Ascending aorta (tissue), 2 donors: ENCODE measurements around the gene RTN4RL2. TPM values are rescaled to one million over a fixed set of nuclear protein-coding genes. Genes with fewer than 3 reads are reported as not detected.

Experiments used
- DNase-seq, 2 donors: peaks; one replicate each; pipeline ENCODE4 v3.0.0-alpha.2; 2019; ENCODE audit warnings: low spot score in 2 of 2
- H3K27ac ChIP-seq, 2 donors: fragments of 200-600 bp; sonication (generic); one replicate each; pipeline ENCODE4 v1.5.1; 2016 to 2017; ENCODE audit warnings: mild to moderate bottlenecking in 1 of 2
- H3K27me3 ChIP-seq: fragments of 200-600 bp; sonication (generic); one replicate; pipeline ENCODE4 v1.5.1; 2017
- H3K36me3 ChIP-seq, 2 donors: fragments of 200-600 bp; sonication (generic); one replicate each; pipeline ENCODE4 v1.5.1; 2016
- H3K4me1 ChIP-seq, 2 donors: fragments of 200-600 bp; sonication (generic); one replicate each; pipeline ENCODE4 v1.5.1; 2016 to 2017; ENCODE audit warnings: mild to moderate bottlenecking in 1 of 2
- H3K4me3 ChIP-seq, 2 donors: fragments of 200-600 bp; sonication (generic); one replicate each; pipeline ENCODE4 v1.5.1; 2016 to 2017; ENCODE audit warnings: mild to moderate bottlenecking in 1 of 2
- H3K9me3 ChIP-seq, 2 donors: fragments of 200-600 bp; sonication (generic); one replicate each; pipeline ENCODE4 v1.5.1; 2016
- intact Hi-C: fragments of 100-400 bp; cut with DNase I; formaldehyde crosslinking; loops from one replicate; pipeline ENCODE4 v1.15.1; 2023
- total RNA-seq: library from RNA; depleted of rRNA; stranded (reverse); fragments of >200 nt; gene quantifications from one replicate; pipeline ENCODE4 v1.1.0, GENCODE V29; 2016
- TF ChIP-seq, protein P1 (sequence below), 3 experiments: fragments of 200-600 bp in 2 of 3; fragments of 450-650 bp in 1 of 3; sonication (generic) in 2 of 3; IDR thresholded peaks; one replicate each; pipeline ENCODE4 v1.5.1; 2016 to 2019; ENCODE audit warnings: antibody characterized with exemption in 3 of 3, mild to moderate bottlenecking in 1 of 3, moderate library complexity in 1 of 3

The RTN4RL2 gene
- total RNA-seq, 1 donor from 2014 or later = 0.64 TPM

DNA sequence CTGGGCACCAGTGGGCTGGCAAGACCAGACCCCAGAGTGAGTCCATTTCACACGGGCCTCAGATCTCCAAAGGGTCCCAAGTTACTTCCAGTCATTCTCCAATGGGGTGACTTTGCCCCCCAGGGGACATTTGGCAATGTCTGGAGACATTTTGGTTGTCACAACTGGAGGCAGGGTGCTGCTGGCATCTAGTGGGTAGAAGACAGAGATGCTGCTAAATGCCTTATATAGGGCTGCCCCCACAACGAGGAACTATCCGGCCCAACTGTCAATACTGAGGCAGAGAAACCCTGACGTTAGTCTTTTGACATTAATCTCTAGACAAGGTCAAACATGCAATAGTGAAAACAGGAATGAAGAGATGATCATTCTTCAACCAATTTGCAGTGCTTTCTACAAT lies 6.4 kb downstream of the RTN4RL2 start:
- Histone ChIP-seq H3K27ac (no peak overlapping the region), H3K4me3 (no peak overlapping the region), H3K9me3 (no peaks in the 10 kb centered on the region), H3K36me3 (no peaks in the 10 kb centered on the region), H3K27me3 (no peaks in the 10 kb centered on the region), H3K4me1 (no peaks in the 10 kb centered on the region)
- intact Hi-C loops = no loop called here
- DNase-seq = no peak
- TF ChIP-seq, protein P1, sequence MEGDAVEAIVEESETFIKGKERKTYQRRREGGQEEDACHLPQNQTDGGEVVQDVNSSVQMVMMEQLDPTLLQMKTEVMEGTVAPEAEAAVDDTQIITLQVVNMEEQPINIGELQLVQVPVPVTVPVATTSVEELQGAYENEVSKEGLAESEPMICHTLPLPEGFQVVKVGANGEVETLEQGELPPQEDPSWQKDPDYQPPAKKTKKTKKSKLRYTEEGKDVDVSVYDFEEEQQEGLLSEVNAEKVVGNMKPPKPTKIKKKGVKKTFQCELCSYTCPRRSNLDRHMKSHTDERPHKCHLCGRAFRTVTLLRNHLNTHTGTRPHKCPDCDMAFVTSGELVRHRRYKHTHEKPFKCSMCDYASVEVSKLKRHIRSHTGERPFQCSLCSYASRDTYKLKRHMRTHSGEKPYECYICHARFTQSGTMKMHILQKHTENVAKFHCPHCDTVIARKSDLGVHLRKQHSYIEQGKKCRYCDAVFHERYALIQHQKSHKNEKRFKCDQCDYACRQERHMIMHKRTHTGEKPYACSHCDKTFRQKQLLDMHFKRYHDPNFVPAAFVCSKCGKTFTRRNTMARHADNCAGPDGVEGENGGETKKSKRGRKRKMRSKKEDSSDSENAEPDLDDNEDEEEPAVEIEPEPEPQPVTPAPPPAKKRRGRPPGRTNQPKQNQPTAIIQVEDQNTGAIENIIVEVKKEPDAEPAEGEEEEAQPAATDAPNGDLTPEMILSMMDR (IDR thresholded peaks at IDR 0.05) = no peak

DNA sequence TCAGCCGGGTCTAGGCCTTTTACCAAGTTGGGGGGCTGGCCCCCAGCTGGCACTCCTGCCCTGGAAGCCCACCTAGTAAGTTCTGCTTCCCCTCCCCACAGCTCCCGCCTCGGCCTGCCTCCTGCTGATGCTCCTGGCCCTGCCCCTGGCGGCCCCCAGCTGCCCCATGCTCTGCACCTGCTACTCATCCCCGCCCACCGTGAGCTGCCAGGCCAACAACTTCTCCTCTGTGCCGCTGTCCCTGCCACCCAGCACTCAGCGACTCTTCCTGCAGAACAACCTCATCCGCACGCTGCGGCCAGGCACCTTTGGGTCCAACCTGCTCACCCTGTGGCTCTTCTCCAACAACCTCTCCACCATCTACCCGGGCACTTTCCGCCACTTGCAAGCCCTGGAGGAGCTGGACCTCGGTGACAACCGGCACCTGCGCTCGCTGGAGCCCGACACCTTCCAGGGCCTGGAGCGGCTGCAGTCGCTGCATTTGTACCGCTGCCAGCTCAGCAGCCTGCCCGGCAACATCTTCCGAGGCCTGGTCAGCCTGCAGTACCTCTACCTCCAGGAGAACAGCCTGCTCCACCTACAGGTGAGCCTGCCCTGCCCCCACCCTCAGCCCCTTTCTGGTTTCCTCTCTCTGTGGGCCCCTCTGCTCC lies 7.3 kb downstream of the RTN4RL2 start:
- intact Hi-C loops = no loop called here
- H3K4me3 ChIP-seq = no peak overlapping the region
- H3K27me3 ChIP-seq = no peaks in the 10 kb centered on the region
- TF ChIP-seq, protein P1 (IDR thresholded peaks at IDR 0.05) = no peak
- H3K4me1 ChIP-seq = no peaks in the 10 kb centered on the region
- H3K36me3 ChIP-seq = no peaks in the 10 kb centered on the region
- no peak for DNase-seq
- no peaks in the 10 kb centered on the region for H3K9me3 ChIP-seq
- H3K27ac ChIP-seq = no peak overlapping the region

DNA sequence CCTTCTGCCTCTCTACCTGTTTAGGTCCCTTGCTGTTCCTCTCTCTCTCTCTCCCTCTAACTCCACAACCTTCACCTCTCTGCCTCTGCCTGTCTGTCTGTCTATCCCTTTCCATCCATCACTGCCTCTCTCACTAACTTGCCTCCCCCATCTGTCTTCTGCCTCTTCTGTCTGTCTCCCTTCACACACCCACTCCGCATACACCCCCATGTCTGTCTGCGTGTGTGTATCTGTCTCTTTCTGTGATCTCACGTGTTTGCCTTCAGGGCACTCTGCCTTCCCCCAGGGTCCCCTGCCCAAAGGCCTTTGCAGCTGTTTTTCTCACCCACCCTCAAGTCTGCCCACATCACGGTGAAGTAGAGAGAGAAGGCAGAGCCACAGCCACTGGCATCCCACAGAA lies 7.9 kb downstream of the RTN4RL2 start:
- H3K4me3 ChIP-seq = no peak overlapping the region
- DNase-seq = no peak
- H3K27me3 ChIP-seq = no peaks in the 10 kb centered on the region
- no peaks in the 10 kb centered on the region for H3K36me3 ChIP-seq
- H3K9me3 ChIP-seq = no peaks in the 10 kb centered on the region
- no peaks in the 10 kb centered on the region for H3K4me1 ChIP-seq
- TF ChIP-seq, protein P1 (IDR thresholded peaks at IDR 0.05) = no peak
- H3K27ac ChIP-seq = no peak overlapping the region
- intact Hi-C loops = no loop called here

DNA sequence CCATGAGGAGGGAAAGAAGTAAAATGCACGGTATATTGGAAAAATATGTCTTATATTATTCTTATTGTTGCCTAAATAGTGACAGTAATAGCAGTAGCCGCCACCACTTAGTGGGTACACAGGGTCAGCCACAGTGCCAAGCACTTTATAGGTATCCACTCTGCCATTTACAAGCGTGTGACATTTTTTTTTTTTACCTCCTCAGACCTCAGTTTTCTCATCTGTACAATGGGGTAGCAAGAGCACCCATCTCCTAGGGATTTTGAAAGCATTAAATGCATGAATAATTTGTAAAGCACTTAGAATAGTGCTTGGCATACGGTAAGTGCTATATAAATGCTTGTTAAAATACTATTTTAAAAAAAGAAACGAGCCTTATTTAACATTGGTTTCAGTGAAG lies 8.9 kb downstream of the RTN4RL2 start:
- no peak for DNase-seq
- intact Hi-C loops = no loop called here
- no peaks in the 10 kb centered on the region for H3K9me3 ChIP-seq
- no peak overlapping the region for H3K27ac ChIP-seq
- H3K4me1 ChIP-seq = no peaks in the 10 kb centered on the region
- TF ChIP-seq, protein P1 (IDR thresholded peaks at IDR 0.05) = no peak
- H3K36me3 ChIP-seq = no peaks in the 10 kb centered on the region
- H3K27me3 ChIP-seq = no peaks in the 10 kb centered on the region
- H3K4me3 ChIP-seq = no peak overlapping the region

DNA sequence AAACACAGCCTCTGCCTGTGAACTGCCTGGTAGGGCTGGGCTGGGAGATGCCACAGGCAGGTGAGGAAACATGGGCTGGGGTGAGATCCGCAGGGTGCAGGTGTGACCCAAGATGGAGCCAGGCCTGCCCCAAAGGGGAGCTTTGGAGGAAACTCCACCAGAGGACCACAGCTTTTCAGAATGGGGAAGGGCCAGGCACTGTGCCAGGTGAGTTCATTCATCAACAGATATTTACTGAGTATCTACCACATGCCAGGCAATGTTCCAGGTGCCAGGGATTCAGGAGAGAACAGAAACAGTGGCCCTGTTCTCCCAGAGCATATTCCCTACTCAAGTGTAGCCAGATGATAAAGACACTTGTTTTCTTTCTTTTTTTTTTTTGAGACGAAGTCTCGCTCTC lies 11.2 kb downstream of the RTN4RL2 start:
- TF ChIP-seq, protein P1 (IDR thresholded peaks at IDR 0.05) = no peak
- H3K4me1 ChIP-seq = peaks cover 4 to 10% of the 10 kb centered on the region in 2 donors
- H3K27me3 ChIP-seq = peaks cover 5% of the 10 kb centered on the region
- no peak overlapping the region for H3K27ac ChIP-seq
- DNase-seq = no peak
- H3K4me3 ChIP-seq = no peak overlapping the region
- H3K36me3 ChIP-seq = no peaks in the 10 kb centered on the region
- intact Hi-C loops = no loop called here
- no peaks in the 10 kb centered on the region for H3K9me3 ChIP-seq
